ENCODE results near the gene CLRN1.

Gene CLRN1

DNA sequence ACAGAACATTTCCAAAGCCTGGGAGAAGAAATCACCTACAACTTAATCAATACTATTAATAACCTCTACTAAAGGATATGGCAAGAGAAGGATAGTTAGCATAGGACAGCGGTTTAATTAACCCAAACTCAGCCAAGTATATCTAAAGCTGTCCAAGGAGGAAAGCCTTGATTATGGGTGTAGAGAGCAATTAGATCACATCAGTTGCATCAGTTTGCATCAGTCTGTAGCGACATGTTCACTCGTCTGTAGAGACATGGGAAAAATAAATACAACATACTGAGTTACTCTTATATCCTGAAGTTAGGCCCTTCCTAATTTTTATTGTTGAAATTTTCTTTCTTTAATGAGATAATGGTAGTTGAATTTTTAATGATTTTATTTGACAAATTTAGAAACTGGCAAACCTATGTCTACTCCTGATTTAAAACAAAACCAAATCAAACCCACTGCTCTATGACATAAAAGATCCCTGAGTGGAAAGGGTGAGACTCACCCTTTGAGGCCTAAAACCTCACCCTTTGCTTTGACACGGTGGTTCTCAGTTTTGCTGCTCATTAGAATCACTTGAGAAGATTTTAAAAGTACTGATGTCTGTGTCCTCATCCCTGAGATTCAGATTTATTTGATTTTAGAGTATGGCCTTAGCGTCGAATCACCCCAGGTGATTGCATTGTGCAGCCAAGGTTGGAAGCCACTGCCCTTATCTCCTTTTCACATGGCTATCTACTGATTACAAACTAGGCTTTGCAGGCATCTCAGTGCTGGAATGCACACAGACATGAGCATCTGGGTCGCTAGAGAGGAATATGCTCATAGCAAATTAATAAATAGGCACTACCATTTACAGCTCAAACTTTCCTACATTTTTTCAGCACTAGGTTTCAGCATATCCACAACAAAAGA is 2.8 kb upstream of the CLRN1 start:
- DNase-seq: no peak

DNA sequence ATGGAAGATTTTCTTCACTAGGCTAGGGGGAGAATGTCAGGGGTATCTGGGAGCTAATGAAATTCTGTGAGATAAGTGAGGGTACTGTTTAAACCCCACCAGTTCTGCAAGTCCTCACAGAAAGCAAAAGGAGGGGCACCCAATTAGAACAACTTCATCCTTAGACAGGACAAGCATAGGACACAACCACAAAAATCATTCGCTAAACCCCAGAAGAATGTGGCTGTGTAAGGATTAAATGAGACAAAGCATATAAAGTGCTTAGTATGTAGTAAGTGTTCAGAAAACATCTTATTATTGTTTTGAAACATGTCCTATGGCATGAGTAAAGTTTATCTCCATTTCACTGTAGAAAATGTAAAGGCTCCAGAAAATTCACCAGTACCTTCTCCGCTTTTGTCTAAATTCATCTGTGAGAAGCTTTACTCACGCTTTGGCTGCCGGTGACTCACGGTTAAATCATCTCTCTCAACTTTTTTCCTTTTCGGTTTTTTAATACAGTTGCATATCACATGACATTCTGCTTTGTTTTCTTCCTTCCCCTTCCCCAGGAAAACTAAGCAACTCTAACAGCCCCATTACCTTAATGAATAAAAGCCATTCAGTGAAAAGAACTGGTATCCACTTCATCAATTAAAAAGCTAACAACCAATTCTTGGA is 1.7 kb downstream of the CLRN1 start:
- DNase-seq: no peak

DNA sequence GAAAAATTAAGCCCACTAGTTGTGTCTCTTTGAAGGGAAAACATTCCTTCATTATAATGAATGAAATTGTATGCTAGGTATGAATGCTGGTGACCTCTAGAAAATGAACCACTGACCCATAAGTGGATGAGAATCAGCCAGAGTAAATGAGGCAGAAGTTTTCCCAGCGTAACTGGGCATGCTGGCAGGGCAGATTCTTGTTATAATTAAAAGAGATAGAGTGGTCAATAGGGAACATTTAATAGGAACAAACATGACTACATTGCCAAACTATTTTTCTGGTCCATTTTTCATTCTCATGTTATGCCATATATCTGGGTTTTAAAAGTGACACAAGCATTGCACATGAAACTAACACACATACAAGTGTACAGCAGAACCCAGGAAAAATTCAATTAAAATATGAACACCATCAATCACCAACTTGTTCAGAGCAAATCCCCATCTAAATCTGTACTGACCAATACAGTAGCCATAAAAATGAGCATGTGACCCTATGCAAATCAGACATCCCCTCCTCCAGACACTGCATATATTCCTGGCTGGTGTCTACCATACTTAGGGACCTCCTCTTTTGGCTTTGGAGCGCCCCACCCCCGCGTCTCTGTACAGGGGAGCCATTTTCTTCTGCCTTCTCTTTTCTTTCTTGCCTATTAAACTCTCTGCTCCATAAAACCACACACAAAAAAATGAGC is 4.0 kb downstream of the CLRN1 start:
- no peak for DNase-seq

DNA sequence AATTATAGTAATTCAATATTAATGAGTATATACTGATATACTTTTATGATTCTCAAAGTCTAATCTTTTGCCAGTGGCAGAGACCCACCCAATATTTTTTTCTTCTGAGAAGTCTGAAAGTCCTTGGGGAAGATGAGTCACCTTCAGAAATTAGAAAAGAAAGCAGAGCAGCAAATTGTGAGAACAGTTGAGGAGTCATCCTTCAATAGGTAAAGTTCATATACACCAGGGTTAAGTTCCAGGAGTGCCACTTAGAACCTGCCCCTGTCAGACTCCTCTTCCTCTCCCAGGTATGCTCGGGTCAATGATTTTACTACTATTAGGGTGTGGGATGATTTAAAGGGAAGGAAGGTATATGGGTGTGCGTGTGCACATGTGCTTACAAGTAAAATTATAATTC is 7.1 kb downstream of the CLRN1 start:
- DNase-seq: no peak

DNA sequence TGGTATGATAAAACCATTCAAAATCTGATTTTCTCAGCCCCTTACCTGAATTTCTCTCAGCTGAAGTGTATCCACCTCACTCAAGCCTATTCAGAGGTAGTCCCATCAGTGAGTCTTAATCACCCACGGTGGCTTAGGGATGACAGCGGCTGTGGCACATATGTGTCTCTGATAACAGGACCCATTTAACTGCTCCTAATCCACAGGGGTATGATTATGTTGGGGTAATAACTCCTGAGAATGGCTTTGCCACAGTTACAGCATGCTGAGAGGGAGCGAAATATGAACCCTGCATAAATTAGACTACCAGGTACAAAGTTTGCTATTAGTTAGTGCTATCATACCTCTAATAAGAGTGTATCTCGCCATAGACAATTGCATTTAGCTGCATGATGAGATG is 10.6 kb downstream of the CLRN1 start:
- DNase-seq: no peak

DNA sequence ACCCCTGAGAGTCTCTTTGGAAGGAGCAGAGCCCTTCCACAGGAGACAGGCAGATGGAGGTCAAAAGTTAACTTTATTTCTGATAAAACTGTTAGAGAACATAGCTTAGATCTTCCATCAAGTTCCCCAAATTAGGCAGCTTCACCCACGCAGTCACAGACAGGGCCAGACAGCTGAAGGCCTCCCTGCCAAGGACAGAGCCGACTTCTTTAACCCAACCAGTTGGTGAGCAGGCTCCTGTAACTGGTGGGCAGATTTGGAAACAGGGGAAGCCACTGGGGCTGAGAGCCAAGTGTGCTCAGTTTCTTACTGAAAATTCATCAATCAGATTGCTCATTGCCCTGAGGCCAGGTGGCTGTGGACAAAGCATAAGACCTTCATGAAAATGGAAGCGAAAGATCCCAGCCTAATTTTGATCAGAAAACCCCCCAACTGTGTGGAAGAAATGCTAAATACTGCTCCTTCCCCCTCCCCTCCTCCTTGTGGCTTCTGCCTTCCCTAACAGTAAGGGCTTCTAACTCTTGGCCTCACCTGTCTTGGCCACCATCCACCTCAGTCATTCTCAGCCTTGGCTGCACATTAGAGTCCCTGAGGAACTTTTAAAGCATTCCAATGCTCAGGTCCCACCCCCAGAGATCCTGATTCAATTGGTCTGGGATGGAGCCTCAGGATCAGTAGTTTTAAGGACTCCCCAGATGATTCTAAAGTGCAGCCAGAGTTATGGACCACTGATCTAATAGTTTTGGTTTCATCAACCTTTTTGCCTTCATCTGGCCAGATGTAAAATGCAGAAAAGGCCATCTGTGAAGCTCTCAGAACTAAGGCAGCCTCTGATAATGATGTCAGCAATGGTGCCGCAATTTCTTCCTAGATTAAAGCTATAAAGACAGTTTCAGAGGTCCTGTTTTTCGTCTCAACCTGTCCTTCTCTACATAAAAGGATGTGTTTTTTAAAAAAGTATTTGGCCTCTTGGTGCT is 11.5 kb downstream of the CLRN1 start:
- DNase-seq: no peak

DNA sequence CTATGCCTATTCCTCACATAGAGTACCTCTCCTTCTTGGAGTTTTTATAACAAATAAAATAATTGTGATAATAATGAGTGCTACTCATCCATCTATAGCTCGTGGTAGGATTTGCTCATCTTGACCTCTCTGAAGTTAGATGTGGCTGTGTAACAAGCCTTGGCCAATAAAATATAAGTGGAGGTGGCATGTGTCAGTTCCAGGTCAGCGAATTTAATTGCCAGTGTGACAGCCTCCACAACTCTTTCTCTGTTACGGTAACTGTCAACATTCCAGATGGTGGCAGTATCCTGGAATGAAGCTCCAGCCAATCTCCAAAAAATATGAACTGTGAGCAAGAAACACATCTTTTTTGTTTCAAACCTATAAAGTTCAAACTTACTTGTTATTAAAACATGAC is 13.8 kb downstream of the CLRN1 start:
- DNase-seq: no peak

DNA sequence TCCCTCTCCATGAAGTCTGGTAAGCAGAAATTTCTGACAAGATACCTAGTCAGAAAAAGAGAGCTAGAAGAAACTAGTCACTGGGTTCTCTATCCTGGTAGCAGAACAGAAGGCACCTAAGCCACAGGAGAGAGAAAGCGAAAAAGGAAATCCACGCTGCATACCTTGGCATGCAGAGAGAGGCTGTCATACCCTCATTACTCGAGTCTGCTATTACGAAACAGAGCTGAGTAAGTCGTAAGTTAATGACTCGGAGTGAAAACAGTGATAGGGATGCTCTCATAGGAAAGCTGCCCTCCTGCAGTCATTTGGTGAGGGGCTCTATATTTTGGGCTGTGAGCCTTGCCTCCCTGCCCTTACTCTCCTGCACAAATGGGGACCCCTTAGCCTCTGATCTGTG is 16.2 kb downstream of the CLRN1 start:
- no peak for DNase-seq

DNA sequence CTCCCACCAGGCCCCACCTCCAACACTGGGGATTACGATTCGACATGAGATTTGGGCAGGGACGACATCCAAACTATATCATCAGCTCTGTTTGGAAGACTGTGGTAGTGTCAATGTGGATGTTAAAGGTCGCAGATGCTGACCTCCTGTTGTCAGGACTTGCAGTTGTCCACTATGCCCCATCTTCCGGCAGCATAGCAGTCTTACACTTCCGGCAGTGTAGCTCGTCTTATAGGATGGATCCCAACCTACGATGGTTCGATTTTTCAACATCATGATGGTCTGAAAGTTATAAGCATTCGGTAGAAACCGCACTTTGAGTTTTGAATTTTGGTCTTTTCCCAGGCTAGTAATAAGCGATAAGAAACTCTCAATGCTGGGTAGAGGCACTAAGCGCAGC is 20.6 kb downstream of the CLRN1 start:
- no peak for DNase-seq

DNA sequence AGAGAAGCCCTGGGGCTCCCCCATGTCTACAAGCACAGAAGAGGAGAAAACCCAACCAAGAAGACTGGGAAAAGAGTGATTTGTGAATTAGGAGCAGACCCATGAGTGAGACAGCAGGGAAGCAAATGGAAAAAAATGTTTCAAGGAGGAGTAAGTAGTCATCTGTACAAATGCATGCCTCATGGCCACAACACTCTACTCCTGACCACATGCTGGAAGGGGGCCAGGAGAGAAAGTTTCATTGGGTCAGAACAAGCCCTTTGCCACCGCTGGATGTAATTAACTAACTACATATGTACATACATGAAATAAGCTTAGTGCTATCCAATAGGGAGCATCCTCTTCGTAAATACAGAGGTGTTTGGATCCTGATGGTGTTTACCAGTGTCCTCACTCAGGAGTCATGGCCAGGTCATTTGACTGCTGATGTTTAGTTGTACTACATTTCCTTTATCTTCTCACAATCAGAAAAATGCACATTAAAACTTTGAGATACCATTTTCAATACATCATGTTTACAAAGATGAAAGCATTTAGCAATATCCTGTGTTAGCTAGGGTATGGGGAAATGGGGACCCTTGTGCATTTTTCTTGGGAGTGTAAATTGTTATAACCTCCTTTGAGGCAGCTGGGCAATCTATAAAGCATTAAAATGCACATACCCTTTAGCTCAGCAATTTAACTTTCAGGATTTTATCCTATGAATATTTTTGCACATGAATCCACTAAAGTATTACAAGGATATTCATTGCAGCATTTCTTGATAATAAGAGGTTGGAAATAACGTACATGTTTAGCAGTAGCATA is 27.1 kb downstream of the CLRN1 start:
- no peak for DNase-seq

DNA sequence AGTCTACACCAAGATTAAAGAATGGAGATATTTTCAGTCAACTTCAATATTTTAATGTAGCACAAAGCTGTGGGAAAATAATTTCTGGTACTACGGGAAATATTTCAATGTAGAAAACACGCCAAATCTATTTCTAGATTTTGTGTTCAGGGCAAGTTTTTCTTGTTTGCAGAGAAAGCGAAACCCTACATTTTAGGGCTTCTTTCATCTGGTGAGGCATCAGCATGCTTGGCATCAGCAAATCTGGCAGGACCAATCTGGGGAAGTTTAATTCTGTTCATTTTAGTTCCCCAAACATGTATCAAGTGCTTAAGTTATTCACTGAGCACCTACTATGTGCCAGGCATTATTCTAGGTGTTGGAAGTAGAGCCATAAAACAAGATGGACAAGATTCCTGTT is 30.3 kb downstream of the CLRN1 start:
- no peak for DNase-seq

DNA sequence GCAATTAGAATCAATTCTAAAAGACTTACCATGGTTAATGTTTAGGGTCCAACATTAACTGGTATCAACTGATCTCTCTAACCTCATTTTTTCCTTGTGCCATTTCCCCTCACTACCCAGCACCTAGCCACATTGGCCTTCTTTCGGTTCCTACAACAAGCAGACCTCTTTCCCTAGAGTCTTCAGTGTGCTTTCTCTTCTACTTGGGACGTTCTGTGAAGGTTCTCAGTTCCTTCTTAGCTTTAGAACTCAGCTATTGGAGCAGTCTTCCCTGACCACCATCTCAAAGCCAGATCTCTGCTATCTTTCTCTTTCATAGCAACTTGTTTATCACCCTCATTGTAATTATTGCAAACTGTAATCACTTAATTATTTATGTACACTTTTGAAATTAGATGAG is 35.8 kb downstream of the CLRN1 start:
- no peak for DNase-seq

DNA sequence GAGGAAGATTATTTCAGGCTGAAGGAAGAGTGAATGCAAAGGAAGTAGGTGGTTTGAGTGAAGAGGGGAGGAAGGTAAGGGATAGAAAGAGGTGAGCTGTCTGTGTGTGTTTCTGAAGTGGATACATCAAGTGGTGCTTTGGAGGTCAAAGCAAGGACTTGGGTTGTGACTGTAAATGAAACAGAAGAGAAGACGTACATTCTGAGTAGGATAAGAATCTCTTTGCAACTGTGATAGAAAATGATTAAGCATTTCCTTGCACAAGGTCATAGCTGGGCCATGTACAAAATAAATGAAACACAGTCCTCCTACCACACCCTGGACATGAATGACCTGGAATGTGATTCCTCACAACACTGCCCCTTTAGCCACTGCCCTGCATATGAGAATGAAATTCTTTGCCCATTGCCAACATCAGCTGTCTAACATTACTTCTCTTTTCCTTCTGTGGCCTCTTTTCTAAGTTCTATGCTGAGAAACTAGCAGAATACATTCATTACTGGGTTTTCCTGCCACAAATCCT is 39.0 kb downstream of the CLRN1 start:
- no peak for DNase-seq

DNA sequence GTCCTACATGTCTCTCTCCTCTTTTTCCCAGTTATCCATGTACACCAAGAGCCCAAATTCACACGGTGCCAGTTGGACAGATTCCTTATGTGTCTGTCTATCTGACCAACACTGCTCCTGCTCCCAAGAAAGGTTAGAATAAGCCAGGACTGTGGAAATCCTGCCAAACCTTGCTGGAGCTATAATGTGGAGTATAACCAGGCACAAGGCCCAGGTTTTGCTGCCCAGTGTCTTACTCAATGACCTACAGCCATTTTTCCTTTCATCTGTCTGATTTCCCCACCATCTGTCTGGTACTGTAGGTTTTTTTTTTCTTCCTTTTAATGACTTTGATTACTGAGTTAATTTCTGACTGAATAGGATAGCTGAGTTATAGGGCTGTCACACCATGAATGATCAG is 40.8 kb downstream of the CLRN1 start:
- DNase-seq: no peak

DNA sequence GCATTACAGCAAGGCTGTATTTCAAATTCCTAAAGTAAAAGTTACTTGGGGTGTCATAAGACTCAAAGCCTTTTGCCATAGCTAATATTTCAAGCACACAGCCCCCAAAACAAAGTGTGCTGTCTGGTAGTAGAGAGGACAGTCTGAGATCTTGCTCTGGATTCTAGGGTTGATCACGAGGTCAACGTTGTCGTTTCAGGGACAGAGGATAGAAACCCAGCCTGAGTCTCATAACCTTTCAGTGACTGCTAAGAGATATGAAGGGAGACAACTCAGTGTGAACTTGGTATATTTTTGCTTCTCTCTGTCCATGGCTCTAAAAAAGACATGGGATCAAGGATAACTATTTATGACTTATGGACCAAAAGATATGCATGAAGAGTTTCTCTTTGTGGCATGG is 41.7 kb downstream of the CLRN1 start:
- DNase-seq: no peak

DNA sequence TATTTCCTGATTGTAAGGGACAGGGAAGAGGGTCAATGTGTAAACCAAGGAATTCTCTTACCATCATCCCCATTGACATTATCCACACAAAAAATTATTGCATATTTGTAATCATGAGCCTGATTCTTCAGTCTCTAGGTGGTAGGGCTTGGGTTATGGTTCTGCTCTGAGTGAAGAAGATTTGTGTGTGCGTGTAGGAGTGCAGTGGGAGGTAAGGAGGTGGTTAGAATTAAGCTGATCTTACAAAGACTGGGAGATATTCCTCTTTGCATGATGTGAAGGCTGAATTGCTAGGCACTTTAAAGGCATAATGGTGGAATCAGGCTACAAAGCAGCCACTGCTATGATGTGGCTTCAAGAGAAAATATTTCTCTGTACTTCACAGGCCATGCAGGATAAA is 44.3 kb downstream of the CLRN1 start:
- DNase-seq: no peak

DNA sequence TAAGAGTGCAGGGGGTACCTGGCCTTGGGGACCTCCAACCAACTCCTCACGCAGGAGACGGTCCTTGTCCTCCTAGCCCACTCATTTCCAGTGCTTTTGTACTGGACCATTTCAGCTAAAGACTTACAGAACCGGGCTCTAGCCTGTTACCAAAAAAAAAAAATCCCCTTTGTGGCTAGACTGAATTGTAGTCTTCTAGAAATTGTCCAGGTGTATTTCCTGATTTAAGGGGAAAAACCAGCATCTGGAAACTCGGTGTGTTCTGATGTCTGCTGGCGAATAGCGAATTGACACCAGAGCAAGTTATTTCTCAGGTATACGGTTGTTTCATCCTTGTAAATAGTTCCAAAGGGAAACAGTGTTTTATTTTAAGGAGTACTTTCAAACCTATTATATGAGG is 46.2 kb downstream of the CLRN1 start:
- DNase-seq: no peak

DNA sequence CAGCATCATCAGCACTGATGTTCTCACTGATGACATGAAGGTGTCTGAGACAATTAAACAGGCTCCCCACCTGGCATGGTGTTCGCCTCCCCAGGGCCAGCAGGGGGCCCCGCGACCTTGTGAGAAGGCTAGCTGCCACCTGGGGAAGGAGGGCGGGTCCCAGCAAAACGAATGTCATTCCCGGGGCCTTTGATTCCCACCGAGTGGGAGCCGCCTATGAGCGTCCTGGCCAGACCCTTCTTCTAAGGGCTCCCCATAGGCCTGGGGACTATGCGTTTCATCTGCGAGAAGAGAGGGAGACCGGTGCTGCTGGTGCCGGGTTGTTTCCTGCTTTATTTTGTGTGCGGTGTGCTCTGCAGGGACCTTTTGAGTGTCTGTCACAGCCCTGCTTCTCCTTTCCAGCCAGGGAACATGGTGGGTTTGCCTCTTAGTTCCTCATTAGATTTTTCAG is 46.8 kb downstream of the CLRN1 start:
- peak; percentile 60 to 72 for DNase-seq

DNA sequence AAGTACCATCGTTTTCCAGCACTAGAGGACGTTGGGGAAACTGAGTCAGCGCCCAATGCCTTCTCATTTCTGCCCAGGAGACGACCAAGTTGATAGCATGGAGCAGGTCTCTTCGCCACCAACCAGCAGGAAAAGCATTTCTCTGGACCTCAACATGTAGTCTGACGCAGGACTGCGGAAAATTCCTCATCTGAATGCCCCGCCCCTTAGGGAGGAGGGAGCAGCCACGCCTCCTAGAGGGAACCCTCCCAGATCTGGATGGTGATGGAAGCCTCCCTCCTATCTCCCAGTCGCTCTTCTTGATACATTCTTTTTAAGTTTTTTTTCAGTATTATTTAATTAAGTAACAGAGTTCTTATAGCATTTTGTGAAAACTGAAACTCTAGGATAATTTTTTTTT is 49.9 kb downstream of the CLRN1 start:
- DNase-seq: no peak

DNA sequence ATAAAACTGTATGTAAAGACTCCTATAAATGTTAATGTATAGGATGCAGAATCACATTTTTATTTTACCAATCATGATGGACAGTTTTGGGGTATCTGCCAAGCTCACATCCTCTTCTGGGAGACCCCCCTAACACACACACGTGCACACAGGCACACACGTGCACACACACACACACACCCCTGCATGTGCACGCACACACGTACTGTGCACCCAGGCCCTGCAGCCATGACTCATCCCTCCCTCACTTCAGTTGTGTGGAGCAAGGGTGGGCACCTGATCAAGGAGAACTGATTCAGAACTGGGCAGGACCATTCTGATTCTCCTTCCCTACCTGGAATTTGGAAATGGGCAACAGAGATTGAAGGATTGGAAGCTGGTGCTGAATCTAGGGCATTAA is 51.3 kb downstream of the CLRN1 start:
- DNase-seq: no peak

DNA sequence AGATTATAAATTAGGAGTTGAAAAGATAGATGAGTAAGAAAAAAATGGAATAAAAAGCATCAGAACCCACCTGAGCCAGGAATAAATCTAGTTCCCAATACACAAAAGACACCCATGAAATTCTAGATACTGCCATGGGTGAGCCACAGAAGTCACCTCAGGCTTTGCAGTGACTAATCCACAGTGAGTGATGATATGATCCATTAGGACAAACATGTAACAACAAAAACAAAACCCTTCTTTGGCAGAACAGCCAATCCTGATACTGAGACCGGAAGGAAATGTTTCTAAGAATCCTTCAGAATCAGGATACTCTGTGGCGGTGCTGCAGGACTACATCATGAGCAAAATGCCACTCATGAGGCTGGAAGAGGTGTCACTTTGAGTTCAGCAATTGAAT is 52.3 kb downstream of the CLRN1 start:
- DNase-seq: no peak

DNA sequence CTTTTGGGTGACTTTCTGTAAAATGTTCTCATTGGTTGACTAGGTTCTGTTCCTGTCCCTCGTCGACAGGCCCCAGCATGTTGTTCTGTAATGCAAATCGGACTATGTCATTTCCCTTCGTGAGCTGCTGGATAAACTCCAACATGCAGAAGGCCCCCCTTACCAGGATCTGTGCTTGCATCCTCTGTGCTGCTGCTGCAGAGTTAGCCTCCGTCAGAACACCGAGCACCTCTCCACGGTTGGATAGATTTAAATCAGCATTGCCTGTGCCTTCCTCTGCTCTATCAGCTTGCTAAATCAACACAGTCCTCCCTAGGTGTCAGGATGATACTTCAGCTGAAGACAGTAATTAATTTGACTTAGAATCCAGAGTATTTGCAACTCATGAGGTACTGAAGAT is 54.6 kb downstream of the CLRN1 start:
- DNase-seq: no peak
